Sigmoid colon (tissue), 7 donors: ENCODE results near the gene MMP25. TPM values are rescaled to one million over a fixed set of nuclear protein-coding genes. Genes with fewer than 3 reads are reported as not detected.

Experiments used
- DNase-seq: peaks from one replicate; pipeline ENCODE4 v3.0.0-alpha.2; 2019
- H3K27ac ChIP-seq, 4 donors: fragments of 200-600 bp; sonication (generic); one replicate each; pipeline ENCODE4 v1.5.1; 2016 to 2019; ENCODE audit warnings: mild to moderate bottlenecking in 1 of 4
- H3K27me3 ChIP-seq, 3 donors: fragments of 200-600 bp; sonication (generic); one replicate each; pipeline ENCODE4 v1.5.1; 2019; ENCODE audit warnings: mild to moderate bottlenecking in 1 of 3
- H3K36me3 ChIP-seq, 4 donors: fragments of 200-600 bp; sonication (generic); one replicate each; pipeline ENCODE4 v1.5.1; 2016 to 2019
- H3K4me1 ChIP-seq, 4 donors: fragments of 200-600 bp; sonication (generic); one replicate each; pipeline ENCODE4 v1.5.1; 2017 to 2019
- H3K4me3 ChIP-seq, 4 donors: fragments of 200-600 bp; sonication (generic); one replicate each; pipeline ENCODE4 v1.5.1; 2017 to 2019; ENCODE audit warnings: mild to moderate bottlenecking in 2 of 4, moderate library complexity in 1 of 4
- H3K9me3 ChIP-seq, 4 donors: fragments of 200-600 bp in 3 of 4; sonication (generic) in 3 of 4; one replicate each; pipeline versions ENCODE4 v1.5.1 to v1.6.1; 2013 to 2019
- EP300 ChIP-seq, 4 donors: sonication (generic); formaldehyde crosslinking; IDR thresholded peaks; one replicate each; pipeline ENCODE4 v1.6.1; 2017; ENCODE audit warnings: antibody characterized with exemption in 4 of 4
- POLR2A ChIP-seq, 2 donors: fragments of 450-650 bp; IDR thresholded peaks; one replicate each; pipeline ENCODE4 v1.6.1; 2016; ENCODE audit warnings: antibody characterized with exemption in 2 of 2, mild to moderate bottlenecking in 2 of 2, moderate library complexity in 2 of 2
- POLR2AphosphoS5 ChIP-seq, 4 donors: sonication (generic); formaldehyde crosslinking; IDR thresholded peaks; one replicate each; pipeline ENCODE4 v1.6.1; 2017; ENCODE audit warnings: antibody characterized with exemption in 4 of 4
- WGBS, 2 donors: extraction: QIAGEN DNeasy Blood & Tissue Kit; methylation state at CpG; one replicate each; pipeline ENCODE4 v1.1.7; 2013; 5-methylcytosine and 5-hydroxymethylcytosine counted together
- intact Hi-C: fragments of 100-400 bp; cut with DNase I; formaldehyde crosslinking; loops from one replicate; pipeline ENCODE4 v1.15.1; 2023
- polyA plus RNA-seq, 3 donors: library from polyadenylated mRNA; stranded (reverse); fragments of 200-250 nt; gene quantifications; one replicate each; pipeline ENCODE4 v1.2.3, GENCODE V29; 2013
- total RNA-seq, 4 donors: library from RNA; depleted of rRNA; stranded (reverse); fragments of >200 nt; gene quantifications; one replicate each; pipeline ENCODE4 v1.1.0, GENCODE V29; 2016
- TF ChIP-seq, protein P1 (sequence below), 4 experiments: fragments of 450-650 bp in 3 of 4; fragments of 200-600 bp in 1 of 4; IDR thresholded peaks; one replicate each; pipeline ENCODE4 v1.5.1; 2016 to 2019; ENCODE audit warnings: antibody characterized with exemption in 4 of 4, mild to moderate bottlenecking in 3 of 4, moderate library complexity in 2 of 4
- donor health status: healthy with polysubstance abuse.
- donor health status: Bipolar disorder and iron deficiency.
- donor health status: healthy.

Gene MMP25
- total and polyA plus RNA-seq, 7 donors = under 0.01 to 3.7 (median 1.1) TPM; not detected in 1

DNA sequence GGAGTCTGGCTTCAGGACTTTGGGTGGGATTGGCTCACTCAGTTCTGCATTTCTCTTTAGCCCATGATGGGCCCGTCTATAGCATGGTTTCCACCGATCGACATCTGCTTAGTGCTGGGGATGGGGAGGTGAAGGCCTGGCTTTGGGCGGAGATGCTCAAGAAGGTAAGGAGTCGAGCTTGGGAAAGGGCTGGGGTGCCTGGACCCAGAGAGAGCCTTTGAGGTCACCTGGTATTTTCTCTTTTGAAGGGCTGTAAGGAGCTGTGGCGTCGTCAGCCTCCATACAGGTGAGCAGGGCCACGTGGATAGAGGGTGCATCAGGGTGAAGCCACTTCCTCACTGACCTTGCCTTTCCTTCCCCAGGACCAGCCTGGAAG lies 20.4 kb upstream of the MMP25 start:
- H3K9me3 ChIP-seq = no peaks in the 10 kb centered on the region
- H3K27ac ChIP-seq = no peak overlapping the region
- intact Hi-C loops = no loop called here
- WGBS, 2 donors = 88 to 93% methylated on average over 8 of the region's 8 CpGs
- TF ChIP-seq, protein P1, sequence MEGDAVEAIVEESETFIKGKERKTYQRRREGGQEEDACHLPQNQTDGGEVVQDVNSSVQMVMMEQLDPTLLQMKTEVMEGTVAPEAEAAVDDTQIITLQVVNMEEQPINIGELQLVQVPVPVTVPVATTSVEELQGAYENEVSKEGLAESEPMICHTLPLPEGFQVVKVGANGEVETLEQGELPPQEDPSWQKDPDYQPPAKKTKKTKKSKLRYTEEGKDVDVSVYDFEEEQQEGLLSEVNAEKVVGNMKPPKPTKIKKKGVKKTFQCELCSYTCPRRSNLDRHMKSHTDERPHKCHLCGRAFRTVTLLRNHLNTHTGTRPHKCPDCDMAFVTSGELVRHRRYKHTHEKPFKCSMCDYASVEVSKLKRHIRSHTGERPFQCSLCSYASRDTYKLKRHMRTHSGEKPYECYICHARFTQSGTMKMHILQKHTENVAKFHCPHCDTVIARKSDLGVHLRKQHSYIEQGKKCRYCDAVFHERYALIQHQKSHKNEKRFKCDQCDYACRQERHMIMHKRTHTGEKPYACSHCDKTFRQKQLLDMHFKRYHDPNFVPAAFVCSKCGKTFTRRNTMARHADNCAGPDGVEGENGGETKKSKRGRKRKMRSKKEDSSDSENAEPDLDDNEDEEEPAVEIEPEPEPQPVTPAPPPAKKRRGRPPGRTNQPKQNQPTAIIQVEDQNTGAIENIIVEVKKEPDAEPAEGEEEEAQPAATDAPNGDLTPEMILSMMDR (IDR thresholded peaks at IDR 0.05) = no peak
- TF ChIP-seq POLR2AphosphoS5 (IDR thresholded peaks at IDR 0.05) (no peak), POLR2A (IDR thresholded peaks at IDR 0.05) (no peak), EP300 (IDR thresholded peaks at IDR 0.05) (no peak)
- peaks cover 19 to 27% (median 24%) of the 10 kb centered on the region in 3 donors for H3K27me3 ChIP-seq
- peaks cover 0 to 20% (median 15%) of the 10 kb centered on the region in 4 donors for H3K36me3 ChIP-seq
- no peak overlapping the region for H3K4me3 ChIP-seq
- no peak for DNase-seq
- H3K4me1 ChIP-seq = peaks cover 0 to 64% (median 56%) of the 10 kb centered on the region in 4 donors

DNA sequence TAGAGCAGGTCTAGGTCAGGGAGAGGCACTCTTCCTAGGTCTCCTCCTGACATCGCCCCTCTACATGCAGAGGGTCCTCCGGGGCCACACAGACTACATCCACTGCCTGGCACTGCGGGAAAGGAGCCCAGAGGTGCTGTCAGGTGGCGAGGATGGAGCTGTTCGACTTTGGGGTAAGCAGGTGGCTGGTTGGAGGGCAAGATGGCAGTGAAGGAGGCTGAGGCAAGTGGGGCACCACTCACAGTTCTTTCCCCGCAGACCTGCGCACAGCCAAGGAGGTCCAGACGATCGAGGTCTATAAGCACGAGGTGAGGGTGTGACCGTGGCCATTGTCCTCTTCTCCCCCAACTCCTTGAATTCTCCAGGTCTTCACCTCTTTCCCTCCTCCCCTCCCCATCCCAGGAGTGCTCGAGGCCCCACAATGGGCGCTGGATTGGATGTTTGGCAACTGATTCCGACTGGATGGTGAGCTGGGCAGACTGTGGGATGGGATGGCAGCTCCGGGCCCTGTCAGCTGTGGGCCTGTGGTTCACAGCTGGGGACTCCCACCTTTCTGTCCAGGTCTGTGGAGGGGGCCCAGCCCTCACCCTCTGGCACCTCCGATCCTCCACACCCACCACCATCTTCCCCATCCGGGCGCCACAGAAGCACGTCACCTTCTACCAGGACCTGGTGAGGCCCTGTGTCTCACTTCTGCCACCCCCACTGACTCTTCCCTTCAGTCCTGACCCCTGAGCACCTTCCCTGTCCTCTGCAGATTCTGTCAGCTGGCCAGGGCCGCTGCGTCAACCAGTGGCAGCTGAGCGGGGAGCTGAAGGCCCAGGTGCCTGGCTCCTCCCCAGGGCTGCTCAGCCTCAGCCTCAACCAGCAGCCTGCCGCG lies 19.5 kb upstream of the MMP25 start:
- H3K27me3 ChIP-seq = peaks cover 24 to 35% (median 30%) of the 10 kb centered on the region in 3 donors
- WGBS, 2 donors = 94 to 95% methylated on average over 24 of the region's 24 CpGs
- no peak for TF ChIP-seq EP300 (IDR thresholded peaks at IDR 0.05)
- no peak for TF ChIP-seq POLR2A (IDR thresholded peaks at IDR 0.05)
- TF ChIP-seq POLR2AphosphoS5 (IDR thresholded peaks at IDR 0.05) = no peak
- TF ChIP-seq, protein P1 (IDR thresholded peaks at IDR 0.05) = no peak
- no peak for DNase-seq
- H3K4me3 ChIP-seq = no peak overlapping the region
- intact Hi-C loops = no loop called here
- H3K36me3 ChIP-seq = peaks cover 0 to 20% (median 15%) of the 10 kb centered on the region in 4 donors
- no peaks in the 10 kb centered on the region for H3K9me3 ChIP-seq
- no peak overlapping the region for H3K27ac ChIP-seq
- H3K4me1 ChIP-seq = peaks cover 0 to 56% (median 48%) of the 10 kb centered on the region in 4 donors

DNA sequence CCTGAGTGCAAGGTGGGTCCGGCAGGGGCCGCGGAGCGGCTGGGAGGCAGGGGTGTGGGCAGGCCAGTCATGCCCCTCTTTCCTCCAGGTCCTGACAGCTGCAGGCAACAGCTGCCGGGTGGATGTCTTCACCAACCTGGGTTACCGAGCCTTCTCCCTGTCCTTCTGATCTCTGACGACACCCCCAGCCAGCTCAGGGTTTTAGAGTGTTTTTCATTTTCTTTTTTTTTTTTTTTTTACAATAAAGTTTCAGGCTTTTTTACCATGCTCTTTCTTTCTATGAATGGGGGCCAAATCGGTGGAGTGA lies 18.9 kb upstream of the MMP25 start:
- peaks cover 0 to 20% (median 15%) of the 10 kb centered on the region in 4 donors for H3K36me3 ChIP-seq
- peaks cover 24 to 41% (median 36%) of the 10 kb centered on the region in 3 donors for H3K27me3 ChIP-seq
- TF ChIP-seq, protein P1 (IDR thresholded peaks at IDR 0.05) = no peak
- TF ChIP-seq POLR2AphosphoS5 (IDR thresholded peaks at IDR 0.05) = no peak
- TF ChIP-seq POLR2A (IDR thresholded peaks at IDR 0.05) = no peak
- no peak for TF ChIP-seq EP300 (IDR thresholded peaks at IDR 0.05)
- no peak for DNase-seq
- H3K4me3 ChIP-seq = no peak overlapping the region
- WGBS, 2 donors = 80 to 90% methylated on average over 8 of the region's 8 CpGs
- peaks cover 0 to 50% (median 42%) of the 10 kb centered on the region in 4 donors for H3K4me1 ChIP-seq
- no peak overlapping the region for H3K27ac ChIP-seq
- H3K9me3 ChIP-seq = no peaks in the 10 kb centered on the region
- intact Hi-C loops = no loop called here

DNA sequence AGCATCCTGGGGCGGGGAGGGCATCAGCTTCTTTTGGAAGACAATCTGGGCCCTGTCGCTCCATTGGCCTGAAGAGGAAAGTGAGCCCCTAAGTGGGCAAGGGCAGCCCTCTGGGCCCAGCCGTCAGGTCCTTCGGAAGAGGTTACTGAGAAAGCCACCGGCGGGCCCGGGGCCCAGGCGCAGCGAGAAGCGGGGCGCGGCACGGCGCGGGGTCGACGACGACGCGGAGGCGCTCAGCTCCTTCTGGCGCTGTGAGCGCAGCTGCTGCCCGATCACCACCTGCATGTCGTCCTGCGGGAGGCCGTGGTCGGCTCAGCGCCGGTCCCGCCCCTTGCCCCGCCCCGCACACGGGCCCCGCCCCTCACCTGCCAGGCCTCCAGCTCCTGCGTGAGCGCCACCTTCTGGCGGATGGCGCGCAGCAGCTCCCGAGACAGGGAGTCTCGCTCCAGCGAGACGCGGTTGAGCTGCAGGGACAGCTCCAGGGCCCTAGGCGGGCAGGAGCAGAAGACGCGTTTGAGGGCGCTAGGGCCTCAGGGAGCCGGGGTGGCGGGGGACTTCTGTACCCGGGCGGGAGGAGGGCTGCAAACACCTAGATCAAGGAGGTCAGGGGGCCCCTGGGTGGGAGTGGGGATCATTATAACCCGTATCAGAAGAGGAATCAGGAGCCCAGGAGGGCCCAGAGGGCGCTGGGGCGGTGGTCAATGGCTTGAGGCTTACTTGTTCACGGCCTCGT lies 18.2 kb upstream of the MMP25 start:
- DNase-seq = peak; percentile 85
- TF ChIP-seq, protein P1 (IDR thresholded peaks at IDR 0.05) = peak; percentile 41 to 72 (median 48)
- no peak for TF ChIP-seq POLR2AphosphoS5 (IDR thresholded peaks at IDR 0.05)
- no peak for TF ChIP-seq EP300 (IDR thresholded peaks at IDR 0.05)
- Histone ChIP-seq H3K27me3 (peaks cover 24 to 48% (median 41%) of the 10 kb centered on the region in 3 donors), H3K4me1 (peaks cover 0 to 43% (median 35%) of the 10 kb centered on the region in 4 donors), H3K36me3 (peaks cover 0 to 20% (median 15%) of the 10 kb centered on the region in 4 donors), H3K27ac (no peak overlapping the region), H3K9me3 (no peaks in the 10 kb centered on the region), H3K4me3 (peak overlapping the region in 1 of 4 donors; percentile 15)
- 6 to 9% methylated on average over 58 of the region's 58 CpGs for WGBS, 2 donors
- intact Hi-C loops = loop anchor here (1.0 kb wide), 1 partner anchor 25 kb away; no protein-coding TSS in a partner anchor
